ENCODE measurements around the gene DKKL1. TPM values are rescaled to one million over a fixed set of nuclear protein-coding genes. Genes with fewer than 3 reads are reported as not detected.

DKKL1 gene
- total RNA-seq, 1 experiment from 2014 or later: 2.4 TPM

DNA sequence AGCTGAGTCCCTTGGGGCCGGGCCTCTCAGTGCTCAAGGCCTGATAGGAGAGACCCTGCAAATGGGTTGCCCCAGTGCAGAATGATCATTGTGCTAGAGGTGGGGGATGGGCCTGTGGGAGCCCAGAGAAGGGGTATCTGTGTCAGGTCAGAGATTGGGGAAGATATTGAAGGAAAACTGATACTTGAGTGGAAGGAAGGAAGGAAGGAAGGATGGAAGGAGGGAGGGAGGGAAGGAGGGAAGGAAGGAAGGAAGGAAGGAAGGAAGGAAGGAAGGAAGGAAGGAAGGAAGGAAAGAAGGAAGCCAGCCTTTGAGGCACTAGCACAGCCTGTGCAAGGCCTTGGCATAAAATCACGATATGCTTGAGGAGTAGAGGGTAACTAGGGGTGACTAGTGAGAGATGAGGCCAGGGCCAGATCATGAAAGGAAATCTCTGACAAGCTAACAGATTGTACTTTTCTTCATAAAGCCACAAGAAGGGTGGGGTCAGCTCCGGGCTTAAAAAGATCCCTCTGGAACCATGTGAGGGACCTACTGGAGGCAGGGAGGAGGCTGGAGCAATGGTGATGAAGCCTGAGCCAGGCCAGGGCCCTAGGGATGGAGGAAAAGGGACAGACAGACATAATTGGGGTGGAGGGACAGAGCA, 48.1 kb downstream of the DKKL1 start:
- Mint-ChIP-seq H3K9me3 (no peaks in the 10 kb centered on the region), H3K27me3 (ENCODE audit: low read depth) (peaks cover 15% of the 10 kb centered on the region; the same call in 1 of the 2 replicates), H3K27ac (no peak overlapping the region), H3K4me1 (peaks cover 33% of the 10 kb centered on the region), H3K4me3 (no peak overlapping the region), H3K36me3 (no peaks in the 10 kb centered on the region)
- ATAC-seq (no peak), DNase-seq (ENCODE audit: low spot score) (no peak)
- ChIA-PET POLR2A (interaction anchor here (0.5 kb wide), 1 partner anchor 658 kb away, joined by 3 read pairs; no protein-coding TSS in a partner anchor), CTCF (interaction anchor here (1.1 to 2.0 kb wide), 4 partner anchors 10 to 49 kb away, joined by 4 to 10 read pairs (median 5); partner anchors contain the start of genes GFY and TEAD2)
- TF ChIP-seq SP1 (CRISPR knock-in tag; conservative IDR thresholded peaks at IDR 0.05): no peak
- TF ChIP-seq, protein P1, sequence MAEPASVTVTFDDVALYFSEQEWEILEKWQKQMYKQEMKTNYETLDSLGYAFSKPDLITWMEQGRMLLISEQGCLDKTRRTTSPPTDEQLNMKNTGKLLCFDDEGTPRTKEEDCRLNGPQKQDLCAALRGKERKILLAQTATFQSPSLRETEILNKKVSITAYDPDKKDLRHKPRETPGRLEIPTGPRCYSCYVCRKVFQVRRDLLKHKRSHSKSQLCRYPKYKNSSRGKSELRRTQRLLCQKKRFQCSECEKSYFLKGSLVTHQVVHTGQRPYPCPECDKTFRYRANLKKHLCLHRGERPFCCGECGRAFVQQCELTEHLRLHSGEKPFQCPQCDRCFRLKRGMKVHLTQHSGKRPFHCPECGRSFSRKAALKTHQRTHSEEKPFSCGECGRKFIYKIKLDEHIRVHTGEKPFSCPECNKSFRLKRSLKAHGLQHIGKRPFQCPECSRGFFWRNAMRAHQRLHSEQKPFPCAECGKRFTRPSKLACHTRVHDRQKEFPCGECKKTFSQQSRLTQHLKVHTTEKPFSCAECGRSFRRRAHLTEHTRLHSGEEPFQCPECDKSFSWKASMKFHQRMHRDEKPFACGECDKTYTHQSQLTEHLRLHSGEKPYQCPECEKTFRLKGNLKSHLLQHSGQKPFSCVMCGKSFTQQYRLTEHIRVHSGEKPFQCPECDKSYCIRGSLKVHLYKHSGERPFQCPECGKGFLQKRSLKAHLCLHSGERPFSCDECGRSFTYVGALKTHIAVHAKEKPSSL (CRISPR knock-in tag; conservative IDR thresholded peaks at IDR 0.05): no peak
- TF ChIP-seq, protein P2, sequence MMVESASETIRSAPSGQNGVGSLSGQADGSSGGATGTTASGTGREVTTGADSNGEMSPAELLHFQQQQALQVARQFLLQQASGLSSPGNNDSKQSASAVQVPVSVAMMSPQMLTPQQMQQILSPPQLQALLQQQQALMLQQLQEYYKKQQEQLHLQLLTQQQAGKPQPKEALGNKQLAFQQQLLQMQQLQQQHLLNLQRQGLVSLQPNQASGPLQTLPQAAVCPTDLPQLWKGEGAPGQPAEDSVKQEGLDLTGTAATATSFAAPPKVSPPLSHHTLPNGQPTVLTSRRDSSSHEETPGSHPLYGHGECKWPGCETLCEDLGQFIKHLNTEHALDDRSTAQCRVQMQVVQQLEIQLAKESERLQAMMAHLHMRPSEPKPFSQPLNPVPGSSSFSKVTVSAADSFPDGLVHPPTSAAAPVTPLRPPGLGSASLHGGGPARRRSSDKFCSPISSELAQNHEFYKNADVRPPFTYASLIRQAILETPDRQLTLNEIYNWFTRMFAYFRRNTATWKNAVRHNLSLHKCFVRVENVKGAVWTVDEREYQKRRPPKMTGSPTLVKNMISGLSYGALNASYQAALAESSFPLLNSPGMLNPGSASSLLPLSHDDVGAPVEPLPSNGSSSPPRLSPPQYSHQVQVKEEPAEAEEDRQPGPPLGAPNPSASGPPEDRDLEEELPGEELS (CRISPR knock-in tag; IDR thresholded peaks at IDR 0.05): no peak
- no peak for TF ChIP-seq ZNF263 (CRISPR knock-in tag; IDR thresholded peaks at IDR 0.05; ENCODE audit: low read depth)
- TF ChIP-seq, protein P3, sequence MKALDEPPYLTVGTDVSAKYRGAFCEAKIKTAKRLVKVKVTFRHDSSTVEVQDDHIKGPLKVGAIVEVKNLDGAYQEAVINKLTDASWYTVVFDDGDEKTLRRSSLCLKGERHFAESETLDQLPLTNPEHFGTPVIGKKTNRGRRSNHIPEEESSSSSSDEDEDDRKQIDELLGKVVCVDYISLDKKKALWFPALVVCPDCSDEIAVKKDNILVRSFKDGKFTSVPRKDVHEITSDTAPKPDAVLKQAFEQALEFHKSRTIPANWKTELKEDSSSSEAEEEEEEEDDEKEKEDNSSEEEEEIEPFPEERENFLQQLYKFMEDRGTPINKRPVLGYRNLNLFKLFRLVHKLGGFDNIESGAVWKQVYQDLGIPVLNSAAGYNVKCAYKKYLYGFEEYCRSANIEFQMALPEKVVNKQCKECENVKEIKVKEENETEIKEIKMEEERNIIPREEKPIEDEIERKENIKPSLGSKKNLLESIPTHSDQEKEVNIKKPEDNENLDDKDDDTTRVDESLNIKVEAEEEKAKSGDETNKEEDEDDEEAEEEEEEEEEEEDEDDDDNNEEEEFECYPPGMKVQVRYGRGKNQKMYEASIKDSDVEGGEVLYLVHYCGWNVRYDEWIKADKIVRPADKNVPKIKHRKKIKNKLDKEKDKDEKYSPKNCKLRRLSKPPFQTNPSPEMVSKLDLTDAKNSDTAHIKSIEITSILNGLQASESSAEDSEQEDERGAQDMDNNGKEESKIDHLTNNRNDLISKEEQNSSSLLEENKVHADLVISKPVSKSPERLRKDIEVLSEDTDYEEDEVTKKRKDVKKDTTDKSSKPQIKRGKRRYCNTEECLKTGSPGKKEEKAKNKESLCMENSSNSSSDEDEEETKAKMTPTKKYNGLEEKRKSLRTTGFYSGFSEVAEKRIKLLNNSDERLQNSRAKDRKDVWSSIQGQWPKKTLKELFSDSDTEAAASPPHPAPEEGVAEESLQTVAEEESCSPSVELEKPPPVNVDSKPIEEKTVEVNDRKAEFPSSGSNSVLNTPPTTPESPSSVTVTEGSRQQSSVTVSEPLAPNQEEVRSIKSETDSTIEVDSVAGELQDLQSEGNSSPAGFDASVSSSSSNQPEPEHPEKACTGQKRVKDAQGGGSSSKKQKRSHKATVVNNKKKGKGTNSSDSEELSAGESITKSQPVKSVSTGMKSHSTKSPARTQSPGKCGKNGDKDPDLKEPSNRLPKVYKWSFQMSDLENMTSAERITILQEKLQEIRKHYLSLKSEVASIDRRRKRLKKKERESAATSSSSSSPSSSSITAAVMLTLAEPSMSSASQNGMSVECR (CRISPR knock-in tag; IDR thresholded peaks at IDR 0.05; ENCODE audit: borderline replicate concordance): no peak
- no peak for TF ChIP-seq TP53 (CRISPR knock-in tag; IDR thresholded peaks at IDR 0.05)
- TF ChIP-seq, protein P4, sequence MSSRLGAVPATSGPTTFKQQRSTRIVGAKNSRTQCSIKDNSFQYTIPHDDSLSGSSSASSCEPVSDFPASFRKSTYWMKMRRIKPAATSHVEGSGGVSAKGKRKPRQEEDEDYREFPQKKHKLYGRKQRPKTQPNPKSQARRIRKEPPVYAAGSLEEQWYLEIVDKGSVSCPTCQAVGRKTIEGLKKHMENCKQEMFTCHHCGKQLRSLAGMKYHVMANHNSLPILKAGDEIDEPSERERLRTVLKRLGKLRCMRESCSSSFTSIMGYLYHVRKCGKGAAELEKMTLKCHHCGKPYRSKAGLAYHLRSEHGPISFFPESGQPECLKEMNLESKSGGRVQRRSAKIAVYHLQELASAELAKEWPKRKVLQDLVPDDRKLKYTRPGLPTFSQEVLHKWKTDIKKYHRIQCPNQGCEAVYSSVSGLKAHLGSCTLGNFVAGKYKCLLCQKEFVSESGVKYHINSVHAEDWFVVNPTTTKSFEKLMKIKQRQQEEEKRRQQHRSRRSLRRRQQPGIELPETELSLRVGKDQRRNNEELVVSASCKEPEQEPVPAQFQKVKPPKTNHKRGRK (CRISPR knock-in tag; IDR thresholded peaks at IDR 0.05; ENCODE audit: borderline replicate concordance): no peak
- no peak for TF ChIP-seq PRRX2 (CRISPR knock-in tag; IDR thresholded peaks at IDR 0.05)
- no peak for TF ChIP-seq ESRRA (CRISPR knock-in tag; IDR thresholded peaks at IDR 0.05; ENCODE audit: borderline replicate concordance)
- no peak for TF ChIP-seq ZNF671 (CRISPR knock-in tag; IDR thresholded peaks at IDR 0.05)
- TF ChIP-seq, protein P5, sequence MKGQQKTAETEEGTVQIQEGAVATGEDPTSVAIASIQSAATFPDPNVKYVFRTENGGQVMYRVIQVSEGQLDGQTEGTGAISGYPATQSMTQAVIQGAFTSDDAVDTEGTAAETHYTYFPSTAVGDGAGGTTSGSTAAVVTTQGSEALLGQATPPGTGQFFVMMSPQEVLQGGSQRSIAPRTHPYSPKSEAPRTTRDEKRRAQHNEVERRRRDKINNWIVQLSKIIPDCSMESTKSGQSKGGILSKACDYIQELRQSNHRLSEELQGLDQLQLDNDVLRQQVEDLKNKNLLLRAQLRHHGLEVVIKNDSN (CRISPR knock-in tag; IDR thresholded peaks at IDR 0.05): no peak
- TF ChIP-seq, protein P6, sequence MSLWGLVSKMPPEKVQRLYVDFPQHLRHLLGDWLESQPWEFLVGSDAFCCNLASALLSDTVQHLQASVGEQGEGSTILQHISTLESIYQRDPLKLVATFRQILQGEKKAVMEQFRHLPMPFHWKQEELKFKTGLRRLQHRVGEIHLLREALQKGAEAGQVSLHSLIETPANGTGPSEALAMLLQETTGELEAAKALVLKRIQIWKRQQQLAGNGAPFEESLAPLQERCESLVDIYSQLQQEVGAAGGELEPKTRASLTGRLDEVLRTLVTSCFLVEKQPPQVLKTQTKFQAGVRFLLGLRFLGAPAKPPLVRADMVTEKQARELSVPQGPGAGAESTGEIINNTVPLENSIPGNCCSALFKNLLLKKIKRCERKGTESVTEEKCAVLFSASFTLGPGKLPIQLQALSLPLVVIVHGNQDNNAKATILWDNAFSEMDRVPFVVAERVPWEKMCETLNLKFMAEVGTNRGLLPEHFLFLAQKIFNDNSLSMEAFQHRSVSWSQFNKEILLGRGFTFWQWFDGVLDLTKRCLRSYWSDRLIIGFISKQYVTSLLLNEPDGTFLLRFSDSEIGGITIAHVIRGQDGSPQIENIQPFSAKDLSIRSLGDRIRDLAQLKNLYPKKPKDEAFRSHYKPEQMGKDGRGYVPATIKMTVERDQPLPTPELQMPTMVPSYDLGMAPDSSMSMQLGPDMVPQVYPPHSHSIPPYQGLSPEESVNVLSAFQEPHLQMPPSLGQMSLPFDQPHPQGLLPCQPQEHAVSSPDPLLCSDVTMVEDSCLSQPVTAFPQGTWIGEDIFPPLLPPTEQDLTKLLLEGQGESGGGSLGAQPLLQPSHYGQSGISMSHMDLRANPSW (CRISPR knock-in tag; conservative IDR thresholded peaks at IDR 0.05; ENCODE audit: low read depth): no peak
- TF ChIP-seq SOX15 (CRISPR knock-in tag; IDR thresholded peaks at IDR 0.05): no peak
- no peak for TF ChIP-seq NR3C1 (CRISPR knock-in tag; conservative IDR thresholded peaks at IDR 0.05; ENCODE audit: low read depth)
- TF ChIP-seq, protein P7, sequence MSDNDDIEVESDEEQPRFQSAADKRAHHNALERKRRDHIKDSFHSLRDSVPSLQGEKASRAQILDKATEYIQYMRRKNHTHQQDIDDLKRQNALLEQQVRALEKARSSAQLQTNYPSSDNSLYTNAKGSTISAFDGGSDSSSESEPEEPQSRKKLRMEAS (CRISPR knock-in tag; IDR thresholded peaks at IDR 0.05): no peak
- TF ChIP-seq, protein P8, sequence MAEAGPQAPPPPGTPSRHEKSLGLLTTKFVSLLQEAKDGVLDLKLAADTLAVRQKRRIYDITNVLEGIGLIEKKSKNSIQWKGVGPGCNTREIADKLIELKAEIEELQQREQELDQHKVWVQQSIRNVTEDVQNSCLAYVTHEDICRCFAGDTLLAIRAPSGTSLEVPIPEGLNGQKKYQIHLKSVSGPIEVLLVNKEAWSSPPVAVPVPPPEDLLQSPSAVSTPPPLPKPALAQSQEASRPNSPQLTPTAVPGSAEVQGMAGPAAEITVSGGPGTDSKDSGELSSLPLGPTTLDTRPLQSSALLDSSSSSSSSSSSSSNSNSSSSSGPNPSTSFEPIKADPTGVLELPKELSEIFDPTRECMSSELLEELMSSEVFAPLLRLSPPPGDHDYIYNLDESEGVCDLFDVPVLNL (CRISPR knock-in tag; IDR thresholded peaks at IDR 0.05; ENCODE audit: borderline replicate concordance, low read depth): no peak
